HCT116 (cell line): ENCODE measurements around the gene KSR2. TPM values are rescaled to one million over a fixed set of nuclear protein-coding genes. Genes with fewer than 3 reads are reported as not detected.

Source experiments
- ELF1 ChIP-seq: IDR thresholded peaks from 2 replicates; pipeline ENCODE4 v1.6.1; 2012; ENCODE audit warnings: low read depth, borderline replicate concordance
- EZH2phosphoT487 ChIP-seq: fragments of 200-600 bp; IDR thresholded peaks from 2 replicates; pipeline ENCODE4 v1.6.1; 2018; ENCODE audit warnings: antibody characterized with exemption, borderline replicate concordance
- FOSL1 ChIP-seq: IDR thresholded peaks from 2 replicates; pipeline ENCODE4 v1.6.1; 2012; ENCODE audit warnings: low read depth
- JUND ChIP-seq: IDR thresholded peaks from 2 replicates; pipeline ENCODE4 v1.6.1; 2012
- POLR2A ChIP-seq: IDR thresholded peaks from 2 replicates; pipeline ENCODE4 v1.7.0; 2011; ENCODE audit warnings: borderline replicate concordance; ENCODE audit not compliant: insufficient read depth, insufficient read length; ENCODE audit errors: extremely low read depth
- RAD21 ChIP-seq: IDR thresholded peaks from 2 replicates; pipeline ENCODE4 v1.6.1; 2012; ENCODE audit warnings: low read depth, mild to moderate bottlenecking
- REST ChIP-seq: IDR thresholded peaks from 2 replicates; pipeline ENCODE4 v1.6.1; 2012; ENCODE audit warnings: low read depth
- TCF7L2 ChIP-seq: IDR thresholded peaks from 2 replicates; pipeline ENCODE4 v1.7.0; 2011; ENCODE audit warnings: borderline replicate concordance, inconsistent platforms; ENCODE audit not compliant: insufficient read depth, insufficient read length; ENCODE audit errors: extremely low read depth
- YY1 ChIP-seq: IDR thresholded peaks from 2 replicates; pipeline ENCODE4 v1.6.1; 2011; ENCODE audit warnings: low read length, low read depth, moderate library complexity, mild to moderate bottlenecking; ENCODE audit not compliant: insufficient replicate concordance; ENCODE audit errors: extremely low read depth
- ZNF274 ChIP-seq: fragments of 200-500 bp; sonication (Bioruptor generic); IDR thresholded peaks from 2 replicates; pipeline ENCODE4 v1.6.1; 2014; ENCODE audit warnings: mild to moderate bottlenecking, low read depth, low read length, inconsistent platforms
- total RNA-seq: library from RNA; stranded (reverse); gene quantifications from one replicate; pipeline ENCODE4 v1.2.1, GENCODE V29; 2021; ENCODE audit not compliant: unreplicated experiment
- TF ChIP-seq, protein P1 (sequence below): IDR thresholded peaks from 2 replicates; pipeline ENCODE4 v1.6.1; 2011; ENCODE audit warnings: mild to moderate bottlenecking, low read length, moderate library complexity; ENCODE audit not compliant: insufficient replicate concordance; ENCODE audit errors: extremely low read depth

The KSR2 gene
- total RNA-seq, 1 experiment from 2014 or later = 10.1 TPM

DNA sequence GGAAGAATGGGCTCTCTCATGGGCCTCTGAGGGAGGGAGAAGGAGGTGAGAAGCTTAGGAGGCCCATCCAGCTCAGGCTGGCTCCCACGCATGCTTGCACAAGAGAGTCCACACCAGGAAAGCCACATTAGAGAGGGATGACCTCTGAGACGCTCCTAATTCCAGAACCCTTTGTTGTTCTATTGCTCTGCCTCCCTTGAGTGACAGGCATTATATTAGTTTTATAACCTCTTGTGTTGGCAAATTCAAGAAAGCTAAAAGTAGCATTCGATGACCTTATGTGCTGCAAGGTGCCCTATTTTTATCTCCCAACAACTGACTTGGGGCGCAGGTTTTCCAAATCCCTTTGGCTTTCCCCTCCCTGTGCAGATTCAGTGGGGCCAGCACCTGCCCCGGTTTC lies 190.1 kb downstream of the KSR2 start (continued):
- no peak for TF ChIP-seq REST
- TF ChIP-seq TCF7L2 = no peak
- TF ChIP-seq, protein P1, sequence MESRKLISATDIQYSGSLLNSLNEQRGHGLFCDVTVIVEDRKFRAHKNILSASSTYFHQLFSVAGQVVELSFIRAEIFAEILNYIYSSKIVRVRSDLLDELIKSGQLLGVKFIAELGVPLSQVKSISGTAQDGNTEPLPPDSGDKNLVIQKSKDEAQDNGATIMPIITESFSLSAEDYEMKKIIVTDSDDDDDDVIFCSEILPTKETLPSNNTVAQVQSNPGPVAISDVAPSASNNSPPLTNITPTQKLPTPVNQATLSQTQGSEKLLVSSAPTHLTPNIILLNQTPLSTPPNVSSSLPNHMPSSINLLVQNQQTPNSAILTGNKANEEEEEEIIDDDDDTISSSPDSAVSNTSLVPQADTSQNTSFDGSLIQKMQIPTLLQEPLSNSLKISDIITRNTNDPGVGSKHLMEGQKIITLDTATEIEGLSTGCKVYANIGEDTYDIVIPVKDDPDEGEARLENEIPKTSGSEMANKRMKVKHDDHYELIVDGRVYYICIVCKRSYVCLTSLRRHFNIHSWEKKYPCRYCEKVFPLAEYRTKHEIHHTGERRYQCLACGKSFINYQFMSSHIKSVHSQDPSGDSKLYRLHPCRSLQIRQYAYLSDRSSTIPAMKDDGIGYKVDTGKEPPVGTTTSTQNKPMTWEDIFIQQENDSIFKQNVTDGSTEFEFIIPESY = no peak
- TF ChIP-seq ZNF274 = no peak
- no peak for TF ChIP-seq RAD21
- no peak for TF ChIP-seq POLR2A
- TF ChIP-seq ELF1 = no peak
- no peak for TF ChIP-seq JUND
- no peak for TF ChIP-seq EZH2phosphoT487
- TF ChIP-seq YY1 = no peak
- no peak for TF ChIP-seq FOSL1
